ENCODE results near the gene PPP3CA. TPM values are rescaled to one million over a fixed set of nuclear protein-coding genes. Genes with fewer than 3 reads are reported as not detected.
A peak's percentile ranks its signal among the peaks of the same experiment; 100 is the strongest.

Gene PPP3CA
- total RNA-seq, 1 experiment from 2014 or later, result 26.1 TPM

- in situ Hi-C loops (cut with HindIII; ENCODE audit: low pct_unique_long_range_greater_than_20kb, low sequenced_read_pairs), result no loop called here
- DNase-seq (ENCODE audit: low read depth), result no peak
Observed at GRCh38 chr4:101172369-101172768, 175.0 kb downstream of the PPP3CA start.

DNA sequence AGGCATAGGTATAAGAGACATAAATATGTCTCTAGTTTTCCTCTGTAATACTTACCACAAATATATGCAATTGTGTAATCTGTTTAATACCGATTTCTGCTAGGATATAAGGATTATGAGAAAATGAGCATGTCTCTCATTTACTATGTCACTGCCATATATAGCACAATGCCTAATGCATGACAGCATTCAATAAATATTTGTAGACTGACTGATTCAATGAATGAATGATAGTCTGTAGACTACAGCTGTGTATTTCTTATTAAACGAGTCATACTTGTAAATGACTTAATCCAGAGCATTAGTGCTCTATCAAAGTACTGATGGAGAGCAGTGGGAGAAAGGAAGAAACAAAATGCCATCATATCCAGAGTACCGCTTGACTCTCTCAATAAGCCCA is 175.6 kb downstream of the PPP3CA start:
- in situ Hi-C loops (cut with HindIII; ENCODE audit: low pct_unique_long_range_greater_than_20kb, low sequenced_read_pairs), result no loop called here
- no peak for DNase-seq (ENCODE audit: low read depth)

DNA sequence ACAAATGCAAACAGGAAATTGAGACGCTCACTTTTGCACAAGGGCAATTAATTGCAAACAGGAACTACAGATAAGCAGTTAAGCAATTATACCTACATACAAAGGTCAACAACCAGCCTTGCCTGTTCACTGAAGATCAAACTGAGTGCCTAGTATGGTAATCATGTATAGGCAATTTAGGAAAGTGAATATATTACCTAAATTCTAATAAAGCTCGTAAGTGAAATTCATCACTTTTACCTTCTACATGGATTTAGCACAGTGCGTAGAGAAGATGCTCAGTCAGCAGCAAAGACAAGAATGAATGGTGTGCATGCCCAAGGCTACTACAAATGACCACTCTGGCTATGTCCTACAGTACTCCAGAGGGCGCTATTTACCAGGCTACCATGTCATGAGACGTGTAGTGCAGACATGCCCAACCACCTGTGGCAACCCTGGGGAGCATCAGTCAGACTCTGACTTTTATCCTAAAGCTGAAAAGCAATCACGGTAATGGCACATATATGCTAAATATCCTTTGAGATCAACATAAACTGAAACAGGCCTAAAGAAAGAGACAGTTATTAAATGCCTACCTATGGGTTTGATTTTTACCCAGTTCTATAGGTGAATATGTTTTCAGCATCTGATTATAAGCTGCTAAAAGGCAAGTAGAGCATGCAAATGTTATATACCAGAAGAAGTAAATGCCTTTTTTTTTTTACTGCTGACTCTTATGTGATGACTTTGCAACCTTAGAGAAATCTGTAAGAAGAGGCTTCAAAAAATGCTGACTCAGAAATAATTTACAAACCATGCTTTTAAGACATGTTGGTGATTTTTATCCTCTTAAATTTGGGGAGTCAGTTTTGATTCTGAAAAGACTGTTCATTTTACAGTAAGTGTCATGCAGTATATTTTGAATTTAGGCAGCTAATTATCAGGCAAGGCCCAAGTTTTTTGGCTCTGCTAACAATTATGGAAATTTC is 178.0 kb downstream of the PPP3CA start:
- in situ Hi-C loops (cut with HindIII; ENCODE audit: low pct_unique_long_range_greater_than_20kb, low sequenced_read_pairs), result no loop called here
- DNase-seq (ENCODE audit: low read depth), result peak; percentile 43

GRCh38 chr4:101163936-101164335 is 183.4 kb downstream of the PPP3CA start:
- in situ Hi-C loops (cut with HindIII; ENCODE audit: low pct_unique_long_range_greater_than_20kb, low sequenced_read_pairs), result no loop called here
- no peak for DNase-seq (ENCODE audit: low read depth)

GRCh38 chr4:101162990-101163380 is 184.3 kb downstream of the PPP3CA start:
- no peak for DNase-seq (ENCODE audit: low read depth)
- in situ Hi-C loops (cut with HindIII; ENCODE audit: low pct_unique_long_range_greater_than_20kb, low sequenced_read_pairs), result no loop called here

GRCh38 chr4:101160792-101161592 is 186.3 kb downstream of the PPP3CA start:
- in situ Hi-C loops (cut with HindIII; ENCODE audit: low pct_unique_long_range_greater_than_20kb, low sequenced_read_pairs), result no loop called here
- DNase-seq (ENCODE audit: low read depth), result no peak

DNA sequence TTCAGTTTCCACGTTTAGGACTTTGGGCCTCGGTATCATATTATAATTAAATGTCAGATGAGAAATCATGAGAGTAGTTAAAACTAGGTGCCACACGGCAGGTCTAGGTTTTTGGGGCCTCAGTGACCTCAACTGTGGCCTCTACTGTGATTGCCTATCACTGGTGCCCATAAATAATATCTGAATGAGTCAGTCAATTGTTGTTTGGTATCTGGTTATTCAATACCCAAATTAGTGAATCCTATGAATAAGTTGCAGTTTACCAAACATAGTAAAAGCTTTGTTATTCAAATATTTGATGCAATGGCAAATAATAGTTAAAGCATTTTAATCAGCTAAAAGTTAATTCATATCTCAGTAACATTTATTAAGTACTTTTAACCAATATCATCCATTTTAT is 188.8 kb downstream of the PPP3CA start:
- no peak for DNase-seq (ENCODE audit: low read depth)
- in situ Hi-C loops (cut with HindIII; ENCODE audit: low pct_unique_long_range_greater_than_20kb, low sequenced_read_pairs), result no loop called here

GRCh38 chr4:101158134-101158482 is 189.2 kb downstream of the PPP3CA start:
- no peak for DNase-seq (ENCODE audit: low read depth)

GRCh38 chr4:101157415-101158133 is 189.8 kb downstream of the PPP3CA start:
- in situ Hi-C loops (cut with HindIII; ENCODE audit: low pct_unique_long_range_greater_than_20kb, low sequenced_read_pairs), result no loop called here
- DNase-seq (ENCODE audit: low read depth), result no peak

More at GRCh38 chr4:101158134-101158482, 189.2 kb downstream of the PPP3CA start:
- in situ Hi-C loops (cut with HindIII; ENCODE audit: low pct_unique_long_range_greater_than_20kb, low sequenced_read_pairs), result no loop called here

- no peak for DNase-seq (ENCODE audit: low read depth)
- in situ Hi-C loops (cut with HindIII; ENCODE audit: low pct_unique_long_range_greater_than_20kb, low sequenced_read_pairs), result no loop called here
Observed at GRCh38 chr4:101156619-101157310, 190.6 kb downstream of the PPP3CA start.

- no peak for DNase-seq (ENCODE audit: low read depth)
- in situ Hi-C loops (cut with HindIII; ENCODE audit: low pct_unique_long_range_greater_than_20kb, low sequenced_read_pairs), result no loop called here
Observed at GRCh38 chr4:101155945-101156344, 191.4 kb downstream of the PPP3CA start.

DNA sequence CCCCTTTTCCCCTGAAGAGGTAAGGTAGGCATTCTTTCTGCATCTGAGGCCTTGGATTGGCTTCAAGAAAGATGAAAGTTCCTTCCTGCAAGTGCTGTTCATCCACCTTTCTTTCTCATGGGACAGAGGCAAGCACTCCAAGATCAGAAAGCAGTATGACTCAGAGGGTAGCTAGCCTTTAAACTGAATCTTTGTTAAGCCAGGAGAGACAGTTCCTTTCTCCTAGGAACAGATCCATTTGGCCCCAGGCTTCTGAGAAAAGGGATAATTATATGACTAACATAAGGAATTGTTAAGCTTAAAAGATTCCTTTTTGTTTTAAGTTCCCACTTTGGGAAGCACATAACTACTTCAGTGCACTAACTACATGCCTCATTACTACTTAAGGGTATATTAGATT is 192.0 kb downstream of the PPP3CA start:
- in situ Hi-C loops (cut with HindIII; ENCODE audit: low pct_unique_long_range_greater_than_20kb, low sequenced_read_pairs), result no loop called here
- DNase-seq (ENCODE audit: low read depth), result no peak

DNA sequence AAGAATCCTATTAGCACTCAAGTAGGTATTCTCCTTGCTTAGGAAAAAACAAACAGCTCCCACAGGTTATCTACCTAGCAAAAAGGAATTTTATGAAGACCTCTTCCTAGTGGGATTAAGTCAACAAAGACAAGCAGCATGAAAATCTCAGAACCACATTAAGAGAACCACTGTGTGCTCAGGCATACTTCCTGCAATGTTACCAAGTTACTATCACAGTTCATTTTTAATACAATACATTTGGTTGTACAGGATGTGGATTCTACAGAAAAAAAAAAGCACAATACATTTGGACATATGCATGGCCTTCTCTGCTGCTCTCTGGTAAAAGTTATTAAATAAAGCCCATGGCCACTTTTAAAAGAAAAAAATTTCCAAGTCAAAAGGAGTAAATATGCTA is 193.7 kb downstream of the PPP3CA start:
- in situ Hi-C loops (cut with HindIII; ENCODE audit: low pct_unique_long_range_greater_than_20kb, low sequenced_read_pairs), result no loop called here
- no peak for DNase-seq (ENCODE audit: low read depth)

GRCh38 chr4:101152521-101152920 is 194.8 kb downstream of the PPP3CA start:
- in situ Hi-C loops (cut with HindIII; ENCODE audit: low pct_unique_long_range_greater_than_20kb, low sequenced_read_pairs), result no loop called here
- no peak for DNase-seq (ENCODE audit: low read depth)

DNA sequence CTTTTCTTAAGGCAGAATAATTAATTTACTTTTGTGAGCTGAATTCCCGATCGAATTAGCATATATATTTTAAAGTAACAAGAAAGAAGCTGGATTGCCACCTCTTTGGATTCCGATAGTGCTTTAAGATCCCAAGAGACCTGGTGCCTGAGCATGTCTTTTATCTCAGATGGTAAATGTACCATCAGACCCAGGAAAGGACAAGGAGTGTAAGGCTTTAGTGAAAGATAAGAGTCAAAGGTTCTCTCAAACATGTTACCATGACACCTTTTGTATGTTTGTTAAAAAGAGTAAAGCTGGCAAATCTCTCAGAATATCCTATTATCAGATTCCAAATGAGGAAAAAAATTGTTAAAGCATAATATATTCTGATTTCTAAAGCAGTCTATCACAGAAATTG is 198.8 kb downstream of the PPP3CA start:
- in situ Hi-C loops (cut with HindIII; ENCODE audit: low pct_unique_long_range_greater_than_20kb, low sequenced_read_pairs), result no loop called here
- DNase-seq (ENCODE audit: low read depth), result no peak

DNA sequence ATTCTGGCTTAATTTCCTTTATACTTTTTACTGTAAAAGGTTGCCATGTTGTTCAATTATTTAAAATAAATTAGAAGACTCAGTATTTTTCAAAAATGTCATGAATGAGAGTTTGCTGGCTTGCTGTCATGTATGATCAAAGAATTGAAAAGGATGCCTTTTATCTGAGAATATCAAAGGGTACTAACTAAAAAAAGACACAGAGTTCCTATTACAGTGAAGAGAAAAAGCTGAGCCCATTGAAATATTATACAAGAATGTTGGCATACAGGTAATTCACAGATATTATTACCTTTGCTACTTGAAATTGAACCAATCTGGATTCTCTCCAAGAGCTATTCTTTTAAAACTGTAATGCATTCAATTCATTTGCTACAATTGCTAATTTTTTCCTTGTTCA is 200.0 kb downstream of the PPP3CA start:
- no peak for DNase-seq (ENCODE audit: low read depth)
- in situ Hi-C loops (cut with HindIII; ENCODE audit: low pct_unique_long_range_greater_than_20kb, low sequenced_read_pairs), result no loop called here

DNA sequence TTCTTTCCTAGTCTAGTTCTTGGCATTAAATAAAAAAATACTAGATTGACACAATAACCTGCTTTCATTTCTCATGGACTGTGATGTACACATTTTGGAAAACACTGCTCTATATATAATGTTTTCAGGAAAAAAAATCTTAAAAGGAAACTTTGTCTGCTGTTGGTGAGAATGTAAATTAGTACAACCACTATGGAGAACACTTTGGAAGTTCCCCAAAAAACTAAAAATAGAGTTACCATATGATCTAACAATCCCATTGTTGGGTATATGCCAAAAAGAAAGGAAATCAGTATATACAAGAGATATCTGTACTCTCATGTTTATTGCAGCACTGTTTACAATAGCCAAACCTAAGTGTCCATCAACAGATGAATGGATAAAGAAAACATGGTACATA is 202.3 kb downstream of the PPP3CA start:
- DNase-seq (ENCODE audit: low read depth), result no peak
- in situ Hi-C loops (cut with HindIII; ENCODE audit: low pct_unique_long_range_greater_than_20kb, low sequenced_read_pairs), result no loop called here

- DNase-seq (ENCODE audit: low read depth), result no peak
- in situ Hi-C loops (cut with HindIII; ENCODE audit: low pct_unique_long_range_greater_than_20kb, low sequenced_read_pairs), result no loop called here
Observed at GRCh38 chr4:101142259-101142658, 205.1 kb downstream of the PPP3CA start.

All from Caki2 (cell line).